HG03095 (cell line): ENCODE data around the gene PHLDA3.

Experiments
- ATAC-seq: cut with Tn5 transposase; IDR thresholded peaks from one replicate; pipeline ENCODE4 v1.9.1; 2021; ENCODE audit warnings: moderate library complexity; ENCODE audit not compliant: unreplicated experiment

The PHLDA3 gene

GRCh38 chr1:201436393-201436792, 32.6 kb downstream of the PHLDA3 start:
- no peak for ATAC-seq

DNA sequence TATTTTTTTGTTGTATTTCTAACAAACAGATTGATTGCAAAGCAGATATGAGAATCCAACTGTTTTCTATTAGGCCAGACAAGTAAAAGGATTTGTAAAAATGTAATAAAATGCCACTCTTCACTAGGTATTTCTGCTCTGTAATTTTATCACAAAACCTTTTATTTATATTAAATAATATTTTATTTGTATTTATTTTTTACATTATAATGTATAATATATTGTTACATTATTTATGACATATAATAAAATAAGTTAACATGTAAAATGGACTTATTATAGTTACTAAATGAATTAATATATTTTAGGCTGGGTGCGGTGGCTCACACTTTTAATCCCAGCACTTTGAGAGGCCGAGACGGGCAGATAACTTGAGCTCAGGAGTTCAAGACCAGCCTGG, 34.7 kb downstream of the PHLDA3 start:
- no peak for ATAC-seq

- no peak for ATAC-seq
Measured at GRCh38 chr1:201433609-201434008, 35.4 kb downstream of the PHLDA3 start.

GRCh38 chr1:201430776-201431175, 38.2 kb downstream of the PHLDA3 start:
- ATAC-seq = no peak

GRCh38 chr1:201429736-201430501, 39.1 kb downstream of the PHLDA3 start:
- ATAC-seq = no peak

DNA sequence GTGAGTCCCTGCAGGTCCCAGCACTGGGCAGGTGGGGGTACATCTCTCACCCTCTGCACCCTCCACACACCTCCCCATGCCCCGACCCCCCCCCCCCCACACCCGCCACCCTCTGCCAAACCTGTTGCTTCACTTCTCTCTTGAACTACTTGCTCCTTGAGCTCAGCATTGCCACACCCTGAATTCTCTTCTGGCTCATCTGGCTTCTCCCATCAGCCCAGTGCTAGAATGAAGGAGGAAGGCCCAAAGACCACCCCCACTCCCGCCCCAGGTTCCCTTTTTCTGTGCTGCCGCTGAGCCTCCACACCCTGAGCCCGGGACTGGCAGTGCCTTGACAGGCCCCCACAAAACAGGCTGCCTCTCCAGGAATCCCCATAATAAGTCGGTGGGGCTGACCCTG, 41.0 kb downstream of the PHLDA3 start:
- ATAC-seq = no peak

DNA sequence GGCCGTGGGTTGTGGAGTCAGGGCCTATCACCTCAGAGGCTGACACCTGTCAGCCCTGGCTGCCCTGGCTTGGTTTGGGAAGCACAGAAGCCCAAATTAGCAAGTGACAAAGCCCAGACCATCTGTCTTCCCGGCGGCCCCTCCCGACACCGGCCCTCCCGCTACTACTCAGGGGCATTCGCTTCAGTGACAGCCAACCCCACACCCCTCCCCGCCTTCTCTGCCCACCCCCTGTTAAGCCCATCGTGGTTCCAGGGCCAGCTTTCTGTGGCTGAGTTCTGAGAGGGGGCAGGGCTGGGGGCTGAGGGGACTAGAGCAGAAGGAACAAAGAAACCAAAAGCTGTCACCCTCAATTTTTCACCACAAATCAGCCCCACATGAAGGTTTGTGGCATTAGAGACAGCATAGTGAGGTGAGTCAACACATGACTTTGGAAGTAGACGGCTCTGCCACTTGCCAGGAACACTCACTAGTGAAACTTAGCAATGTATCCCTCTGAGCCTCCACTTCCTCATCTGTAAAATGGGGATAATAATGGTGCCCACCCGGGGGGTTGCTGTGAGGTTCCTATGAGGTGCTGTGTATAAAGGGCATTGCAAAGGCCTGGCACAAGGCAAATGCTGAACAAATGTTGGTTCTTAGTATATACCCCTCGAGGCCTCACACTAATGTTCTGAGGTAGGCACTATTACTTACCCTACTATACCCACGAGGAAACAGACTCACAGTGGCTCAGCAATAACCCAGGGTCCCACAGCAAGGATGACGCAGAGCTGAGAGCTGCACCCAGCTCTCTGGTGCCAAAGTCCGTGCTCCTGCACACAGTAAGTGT, 42.3 kb downstream of the PHLDA3 start:
- ATAC-seq = no peak

DNA sequence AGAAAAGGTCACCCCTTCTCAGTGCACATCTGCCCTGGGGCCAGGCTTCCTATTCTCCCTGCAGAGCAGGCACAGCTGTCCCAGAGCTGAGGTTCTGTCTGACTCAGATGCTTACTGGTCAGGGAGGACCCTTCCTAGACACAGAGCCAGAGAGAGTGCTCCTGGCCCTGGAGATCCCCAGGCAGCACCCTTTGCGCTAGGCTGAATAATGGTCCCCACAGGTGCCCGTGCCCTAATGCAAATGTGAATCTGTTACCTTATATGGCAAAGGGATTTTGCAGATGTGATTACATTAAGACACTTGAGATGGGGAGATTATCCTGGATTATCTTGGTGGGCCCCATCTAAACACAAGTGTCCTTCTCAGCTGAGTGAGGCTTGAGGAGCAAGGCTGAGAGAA, 44.8 kb downstream of the PHLDA3 start:
- no peak for ATAC-seq

DNA sequence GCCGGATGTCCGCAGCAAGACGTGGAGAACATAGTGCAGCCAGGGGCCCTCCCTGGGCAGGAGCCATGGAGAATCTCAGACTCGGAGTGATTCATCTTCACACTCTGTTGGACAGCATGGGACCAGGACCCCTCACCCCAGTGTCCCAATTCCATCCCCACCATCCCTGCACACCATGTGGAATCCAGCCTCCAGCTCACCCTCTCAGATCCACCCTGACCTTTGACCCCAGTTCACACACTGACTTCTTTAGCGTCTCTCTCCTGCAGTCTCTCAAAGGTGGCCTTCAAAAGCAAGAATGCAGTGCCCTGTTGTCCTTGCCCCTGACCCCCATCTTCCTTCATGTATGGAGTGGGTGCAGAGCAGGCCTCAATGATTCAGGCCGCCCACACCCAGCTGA, 45.3 kb downstream of the PHLDA3 start:
- no peak for ATAC-seq

- no peak for ATAC-seq
Measured at GRCh38 chr1:201422436-201423030, 46.5 kb downstream of the PHLDA3 start.

DNA sequence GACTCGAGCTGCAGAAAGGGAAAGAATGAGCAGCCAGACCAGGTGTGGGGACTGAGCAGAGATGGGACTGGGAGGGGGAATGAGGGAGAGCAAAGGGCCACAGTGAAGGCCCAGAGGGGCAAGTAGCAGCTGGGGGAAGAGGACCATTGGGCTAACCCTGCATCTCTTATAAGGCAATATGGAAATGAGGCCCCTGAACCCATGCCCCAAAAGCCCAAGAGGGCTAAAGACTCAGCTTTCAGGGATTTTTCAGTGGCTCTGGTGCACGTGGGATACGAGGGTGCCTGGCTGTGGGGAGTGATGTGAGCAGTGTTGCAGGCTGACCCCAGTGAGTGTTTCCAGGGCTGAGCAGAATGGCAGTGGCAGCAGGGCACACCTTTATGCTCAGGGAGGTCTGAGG, 47.0 kb downstream of the PHLDA3 start:
- no peak for ATAC-seq

- no peak for ATAC-seq
Measured at GRCh38 chr1:201421041-201421440, 47.9 kb downstream of the PHLDA3 start.

DNA sequence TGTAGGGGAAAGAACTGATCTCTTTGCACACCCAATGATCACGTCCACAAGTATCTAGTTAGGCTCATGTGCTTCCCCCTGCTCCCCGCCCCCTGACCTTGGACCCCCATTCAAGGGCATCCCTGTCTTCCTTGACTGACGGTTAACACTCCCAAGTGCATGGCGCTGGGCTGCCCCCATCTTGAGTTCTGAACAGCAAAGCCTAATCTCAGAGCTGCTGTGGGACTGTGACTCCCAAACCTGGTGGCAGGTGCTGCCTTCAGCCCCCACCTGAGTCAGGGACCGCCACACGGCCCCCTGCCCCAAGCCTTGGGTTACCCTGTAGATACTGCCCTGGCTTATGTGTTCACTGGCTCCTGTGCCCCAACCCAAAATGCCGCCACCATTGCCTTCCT, 48.4 kb downstream of the PHLDA3 start:
- no peak for ATAC-seq

DNA sequence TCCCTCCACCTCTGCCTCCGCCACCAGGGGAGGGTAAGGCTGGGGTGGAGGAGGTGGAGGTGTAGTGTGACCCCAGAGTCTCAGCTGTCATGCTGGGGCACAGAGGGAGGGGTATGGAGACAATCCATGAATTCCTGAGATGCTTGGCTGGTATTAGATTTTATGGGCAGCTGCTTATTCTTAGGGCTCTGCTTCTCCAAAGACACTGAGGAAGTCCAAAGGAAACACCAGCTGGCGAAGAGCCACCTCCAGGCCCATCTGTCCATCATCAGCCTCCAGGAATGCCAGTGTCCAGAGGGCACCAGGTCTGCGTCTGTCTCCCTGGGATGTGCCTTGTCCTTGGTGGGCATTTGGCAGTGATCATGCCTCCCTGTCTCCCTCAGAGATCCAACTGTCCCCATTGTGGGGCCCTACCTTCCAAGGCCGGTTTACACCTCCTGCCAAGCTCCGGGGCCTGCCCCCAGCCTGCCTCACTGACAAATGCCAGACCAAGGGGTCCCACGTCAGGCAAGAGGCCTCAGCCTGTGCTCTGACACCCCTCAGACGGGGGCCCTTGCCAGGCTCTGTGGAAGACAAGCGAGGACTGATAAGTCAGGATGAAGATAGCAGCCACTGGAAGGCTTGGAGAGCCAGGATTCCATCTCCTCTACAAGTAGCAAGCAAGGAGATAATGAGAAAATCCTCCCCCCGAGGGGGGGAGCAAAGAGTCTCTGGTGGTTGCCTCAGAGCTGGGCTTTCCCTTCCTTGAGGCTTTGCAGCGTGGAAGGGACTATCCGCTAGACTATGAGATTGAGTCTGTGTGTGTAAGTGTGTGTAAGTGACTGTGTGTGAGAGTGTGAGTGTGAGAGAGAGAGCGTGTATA, 49.0 kb downstream of the PHLDA3 start:
- ATAC-seq = no peak

GRCh38 chr1:201419256-201419655, 49.7 kb downstream of the PHLDA3 start:
- no peak for ATAC-seq

- ATAC-seq = no peak
Measured at GRCh38 chr1:201418461-201418860, 50.5 kb downstream of the PHLDA3 start.
